ENCODE data around the gene WDR43. TPM values are rescaled to one million over a fixed set of nuclear protein-coding genes. Genes with fewer than 3 reads are reported as not detected.

WDR43 gene
- polyA plus RNA-seq, 3 donors: 47.0 to 56.9 (median 49.0) TPM

DNA sequence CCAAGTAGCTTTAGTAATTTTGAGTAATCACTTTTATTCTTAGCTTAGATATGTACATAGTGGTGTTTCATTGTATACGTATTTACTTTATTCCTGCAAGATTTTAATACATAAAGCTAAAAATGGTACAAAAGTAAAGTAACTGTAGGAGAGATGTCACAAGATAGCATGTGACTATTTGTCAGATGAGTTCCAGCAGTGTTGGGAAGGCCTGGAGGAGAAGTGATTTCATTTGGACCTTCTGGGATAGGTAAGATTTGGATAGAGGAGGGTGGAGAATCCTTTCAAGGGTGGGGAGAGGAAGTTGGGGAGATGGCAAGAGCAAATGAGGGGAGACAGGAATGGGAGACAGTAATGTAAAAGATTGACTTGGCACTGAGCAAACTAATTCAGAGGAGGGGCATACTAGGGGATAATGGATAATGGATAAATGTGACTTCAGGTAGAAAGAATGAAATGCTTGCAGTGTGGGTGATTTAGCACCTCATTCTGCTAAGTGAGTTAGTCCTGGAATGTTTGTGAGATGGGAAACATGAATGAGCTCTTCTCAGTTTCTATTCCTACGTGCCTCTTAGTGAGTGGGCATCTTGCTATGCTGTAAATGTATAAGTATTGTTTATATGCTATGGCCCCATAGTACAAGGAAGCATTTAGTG is 10.5 kb downstream of the WDR43 start:
- DNase-seq (ENCODE audit: extremely low read depth in 1 of 11, low read depth in 9 of 11, low spot score in 4 of 11): no peak

DNA sequence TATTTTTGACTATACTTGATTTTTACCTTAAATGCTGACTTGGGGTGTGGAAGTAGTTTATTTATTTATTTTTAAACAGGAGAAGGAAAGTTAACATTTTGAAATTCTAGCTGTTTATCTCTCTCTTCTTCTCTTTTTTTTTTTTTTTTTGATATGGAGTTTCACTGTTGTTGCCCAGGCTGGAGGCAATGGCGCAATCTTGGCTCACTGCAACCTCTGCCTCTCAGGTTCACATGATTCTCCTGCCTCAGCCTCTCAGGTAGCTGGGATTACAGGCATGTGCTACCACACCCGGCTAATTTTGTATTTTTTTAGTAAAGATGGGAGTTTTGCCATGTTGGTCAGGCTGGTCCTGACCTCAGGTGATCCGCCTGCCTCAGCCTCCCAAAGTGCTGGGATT is 11.1 kb downstream of the WDR43 start:
- DNase-seq (ENCODE audit: extremely low read depth in 1 of 11, low read depth in 9 of 11, low spot score in 4 of 11): no peak

DNA sequence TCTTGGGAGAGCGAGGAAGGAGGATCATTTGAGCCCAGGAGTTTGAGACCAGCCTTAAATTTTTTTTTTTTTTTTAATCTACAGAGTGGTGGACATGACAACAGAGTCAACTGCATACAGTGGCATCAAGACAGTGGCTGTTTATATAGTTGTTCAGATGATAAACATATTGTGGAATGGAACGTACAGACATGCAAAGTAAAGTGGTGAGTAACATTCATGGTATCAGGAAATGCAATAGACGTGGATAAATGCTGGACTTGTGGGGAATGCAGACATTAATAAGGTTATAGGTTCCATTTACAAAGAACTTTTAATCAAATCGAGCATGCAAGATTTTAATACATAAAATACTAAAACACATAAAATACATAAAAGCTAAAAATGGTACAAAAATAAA is 11.9 kb downstream of the WDR43 start:
- no peak for DNase-seq (ENCODE audit: extremely low read depth in 1 of 11, low read depth in 9 of 11, low spot score in 4 of 11)

DNA sequence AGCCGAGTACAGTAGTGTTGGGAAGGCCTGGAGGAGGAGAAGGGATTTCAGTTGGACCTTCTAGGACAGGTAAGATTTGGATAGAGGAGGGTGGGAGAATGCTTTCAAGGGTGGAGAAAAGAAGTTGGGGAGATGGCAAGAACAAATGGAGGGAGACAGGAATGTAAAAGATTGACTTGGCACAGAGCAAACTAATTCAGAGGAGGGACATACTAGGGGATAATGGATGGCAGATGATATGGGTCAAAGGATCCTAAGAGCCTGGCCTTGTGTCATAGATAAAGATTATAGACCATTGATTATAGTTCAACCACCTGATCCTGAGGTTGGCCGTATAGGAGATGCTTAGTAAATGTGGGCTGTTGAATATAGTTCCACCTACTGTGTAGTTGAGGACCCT is 12.4 kb downstream of the WDR43 start:
- no peak for DNase-seq (ENCODE audit: extremely low read depth in 1 of 11, low read depth in 9 of 11, low spot score in 4 of 11)

DNA sequence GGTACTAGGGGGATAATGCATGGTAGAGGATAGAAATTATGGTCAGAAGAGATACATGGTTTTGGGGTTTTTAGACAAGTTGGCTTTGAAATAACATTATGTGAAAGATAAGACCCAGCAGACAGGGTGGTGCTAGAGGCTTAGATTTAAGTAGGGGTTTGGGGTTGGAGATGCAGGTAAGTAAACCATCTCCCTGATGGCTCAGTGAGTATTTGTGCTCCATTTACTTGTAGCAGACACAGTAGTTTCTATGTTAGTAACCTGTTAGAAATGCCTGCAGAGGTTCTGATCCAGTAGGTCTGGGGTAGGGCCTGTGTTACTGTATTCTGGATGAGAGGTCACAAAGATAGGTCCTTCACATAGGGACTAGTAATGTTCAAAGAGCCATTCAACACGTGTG is 13.7 kb downstream of the WDR43 start:
- no peak for DNase-seq (ENCODE audit: extremely low read depth in 1 of 11, low read depth in 9 of 11, low spot score in 4 of 11)

DNA sequence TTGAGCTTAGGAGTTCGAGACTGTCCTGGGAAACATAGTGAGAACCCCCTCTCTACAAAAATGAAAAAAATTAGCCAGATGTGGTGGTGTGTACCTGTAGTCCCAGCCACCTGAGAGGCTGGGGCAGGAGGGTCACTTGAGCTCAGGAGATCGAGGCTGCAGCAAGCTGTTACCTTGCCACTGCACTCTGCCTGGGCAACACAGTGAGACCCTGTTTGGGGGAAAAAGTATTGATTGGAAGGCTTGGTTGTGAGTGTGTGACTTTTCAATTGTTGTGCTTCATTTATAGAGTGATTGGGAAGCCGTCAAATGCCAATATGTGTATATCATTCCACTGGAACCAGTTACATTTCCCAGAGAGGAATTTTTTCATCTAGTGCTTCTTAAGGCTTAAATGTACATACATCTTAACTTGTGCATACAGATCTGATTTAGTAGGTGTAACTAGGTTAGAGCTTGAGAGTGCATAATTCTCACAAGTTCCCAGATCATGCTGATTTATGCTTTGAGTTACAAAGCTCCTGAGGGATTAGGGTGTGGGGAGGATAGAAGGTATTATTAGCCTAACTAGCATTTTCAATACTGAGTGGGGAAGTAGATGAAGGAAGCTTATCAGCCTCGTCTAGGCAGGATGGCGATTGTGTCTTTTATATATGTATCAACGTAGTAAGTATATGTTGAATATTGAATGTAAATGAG is 15.3 kb downstream of the WDR43 start:
- DNase-seq (ENCODE audit: extremely low read depth in 1 of 11, low read depth in 9 of 11, low spot score in 4 of 11): no peak

DNA sequence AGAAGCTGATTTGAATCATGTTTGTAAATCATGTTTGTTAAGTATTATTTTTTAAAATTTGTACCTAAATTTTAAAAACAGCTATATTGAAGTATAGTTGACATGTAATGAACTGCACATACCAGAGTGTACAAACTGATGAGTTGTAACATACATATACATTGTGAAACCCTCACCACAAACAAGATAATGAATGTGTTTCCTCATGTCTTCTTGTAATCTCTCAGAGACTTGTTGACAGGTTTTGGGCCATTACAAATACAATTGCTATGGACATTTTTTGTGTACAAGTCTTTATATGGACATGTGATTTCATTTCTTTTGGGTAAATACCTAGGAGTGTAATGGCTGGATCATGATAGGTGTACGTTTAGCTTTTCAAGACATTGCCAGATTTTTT is 21.5 kb downstream of the WDR43 start:
- DNase-seq (ENCODE audit: extremely low read depth in 1 of 11, low read depth in 9 of 11, low spot score in 4 of 11): no peak

DNA sequence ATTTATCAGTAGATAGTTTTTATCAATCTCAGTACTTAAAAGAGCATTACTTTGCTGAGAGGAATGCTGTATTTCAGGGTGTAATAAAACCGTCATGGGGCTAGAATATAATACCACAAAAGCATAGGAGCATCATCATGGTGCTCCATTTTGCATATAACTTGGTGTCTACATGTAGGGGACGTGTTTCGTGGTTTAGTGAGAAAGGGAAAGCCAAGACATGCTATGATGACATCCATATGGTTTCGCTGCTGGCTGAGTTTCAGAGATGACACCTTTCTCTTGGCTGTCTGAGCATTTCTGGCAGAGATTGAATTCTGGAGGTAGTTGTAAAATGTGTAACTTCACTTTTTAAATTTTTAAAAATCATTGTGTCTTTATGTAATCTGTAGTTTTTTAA is 32.4 kb downstream of the WDR43 start:
- DNase-seq (ENCODE audit: extremely low read depth in 1 of 11, low read depth in 9 of 11, low spot score in 4 of 11): no peak

DNA sequence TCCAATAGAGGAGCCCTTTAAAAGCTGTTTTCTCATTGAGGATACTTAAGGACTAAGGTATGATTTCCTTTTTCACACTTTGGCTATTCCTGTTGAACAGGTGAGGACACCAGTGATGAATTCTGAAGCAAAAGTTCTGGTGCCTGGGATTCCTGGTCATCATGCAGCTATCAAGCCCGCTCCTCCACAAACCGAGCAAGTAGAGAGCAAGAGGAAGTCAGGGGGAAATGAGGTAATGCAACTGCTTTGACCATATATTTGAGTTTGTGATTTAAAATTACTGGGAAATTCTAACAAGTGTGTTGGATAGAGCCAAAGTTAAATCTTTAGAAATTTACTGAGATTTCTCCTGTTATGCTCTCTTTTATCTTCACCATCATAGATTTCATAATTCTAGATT is 33.0 kb downstream of the WDR43 start:
- no peak for DNase-seq (ENCODE audit: extremely low read depth in 1 of 11, low read depth in 9 of 11, low spot score in 4 of 11)

DNA sequence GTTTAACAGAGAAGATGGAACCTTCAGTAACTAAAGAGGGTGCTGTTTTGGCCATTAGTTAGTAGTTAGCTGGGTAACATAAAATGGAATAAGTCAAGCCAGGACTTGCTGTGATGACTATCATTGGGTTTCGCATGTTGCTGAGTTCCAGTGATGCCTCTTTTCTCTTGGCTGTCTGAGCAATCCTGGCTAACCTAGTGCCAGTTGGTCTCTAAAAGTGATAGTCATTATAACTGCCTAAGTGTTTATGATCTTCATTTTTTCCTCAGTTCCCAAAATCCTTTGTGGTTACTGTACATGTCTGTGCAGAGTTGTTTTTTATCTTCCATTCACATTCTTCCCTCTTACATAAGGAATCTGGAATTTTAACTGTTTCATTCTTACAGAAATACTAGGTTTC is 33.4 kb downstream of the WDR43 start:
- DNase-seq (ENCODE audit: extremely low read depth in 1 of 11, low read depth in 9 of 11, low spot score in 4 of 11): no peak

DNA sequence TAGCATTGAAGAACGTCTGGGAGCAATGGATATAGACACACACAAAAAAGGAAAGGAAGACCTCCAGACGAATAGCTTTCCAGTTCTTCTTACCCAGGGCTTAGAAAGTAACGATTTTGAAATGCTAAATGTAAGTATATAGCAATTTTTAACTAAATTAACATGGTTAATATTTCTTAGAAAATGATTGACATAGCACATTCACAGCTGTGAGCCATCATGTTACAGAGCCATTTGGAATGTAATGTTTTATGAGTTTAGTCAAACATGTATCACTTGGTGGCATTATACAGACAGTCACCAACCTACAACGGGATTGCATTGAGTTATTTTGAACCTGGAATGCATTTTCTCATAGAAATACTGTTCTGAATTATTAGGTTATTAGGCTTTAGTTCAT is 35.1 kb downstream of the WDR43 start:
- DNase-seq (ENCODE audit: extremely low read depth in 1 of 11, low read depth in 9 of 11, low spot score in 4 of 11): no peak

DNA sequence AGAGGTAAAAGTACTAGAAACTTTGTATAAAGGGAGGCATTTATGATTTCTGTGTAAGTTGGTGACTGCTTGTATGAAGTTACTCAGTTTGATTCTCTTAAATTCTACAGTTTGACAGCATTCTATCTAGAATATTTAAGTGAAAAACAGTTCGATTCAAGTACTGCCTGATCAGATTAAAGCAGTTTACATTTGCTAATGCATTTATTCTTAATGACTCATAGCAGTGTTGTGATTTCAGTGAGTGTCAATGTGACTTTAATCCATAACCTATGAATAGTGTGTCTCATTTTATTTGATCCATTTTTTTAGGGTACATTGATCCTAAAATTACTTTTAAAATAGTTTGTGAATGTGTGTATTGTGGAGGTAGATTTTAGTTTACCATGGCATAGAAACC is 35.7 kb downstream of the WDR43 start:
- DNase-seq (ENCODE audit: extremely low read depth in 1 of 11, low read depth in 9 of 11, low spot score in 4 of 11): no peak

DNA sequence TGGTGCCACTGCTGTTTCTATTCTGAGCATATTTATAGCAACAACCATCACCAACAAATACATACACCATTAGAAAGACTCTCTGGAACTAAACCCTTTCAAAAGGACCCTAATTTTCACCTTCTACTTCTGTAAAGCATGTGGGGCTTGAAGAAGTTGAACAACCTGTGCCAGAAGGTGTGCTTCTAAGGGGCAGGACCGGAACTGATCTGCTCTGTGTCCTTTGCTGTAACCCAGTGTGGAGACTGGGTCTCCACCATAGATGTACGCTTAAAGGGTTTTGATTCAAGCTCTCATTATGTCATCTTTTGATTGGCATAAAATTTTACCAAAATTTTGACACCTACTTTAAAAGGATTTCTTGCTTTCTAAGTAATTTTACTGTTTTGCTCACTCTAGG is 40.3 kb downstream of the WDR43 start:
- no peak for DNase-seq (ENCODE audit: extremely low read depth in 1 of 11, low read depth in 9 of 11, low spot score in 4 of 11)

DNA sequence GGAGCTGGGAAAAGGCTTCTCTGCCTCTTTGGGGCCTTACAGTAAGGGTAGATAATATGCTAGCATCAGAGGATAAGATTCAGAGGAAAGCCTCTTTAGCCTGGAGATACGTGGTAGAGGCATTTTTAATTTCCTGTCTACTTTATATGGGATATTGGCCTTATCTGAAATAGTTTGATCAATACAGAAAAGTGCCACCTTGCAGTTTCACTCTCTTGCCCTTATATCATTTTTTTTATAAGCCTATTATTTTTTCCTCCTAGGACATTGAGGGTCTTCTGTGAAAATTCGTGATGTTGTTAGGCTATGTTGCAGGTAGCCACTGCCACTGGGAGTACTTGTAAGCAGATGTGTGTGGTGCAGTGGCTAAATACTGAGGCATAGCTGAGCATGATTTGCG is 46.5 kb downstream of the WDR43 start:
- DNase-seq (ENCODE audit: extremely low read depth in 1 of 11, low read depth in 9 of 11, low spot score in 4 of 11): no peak

DNA sequence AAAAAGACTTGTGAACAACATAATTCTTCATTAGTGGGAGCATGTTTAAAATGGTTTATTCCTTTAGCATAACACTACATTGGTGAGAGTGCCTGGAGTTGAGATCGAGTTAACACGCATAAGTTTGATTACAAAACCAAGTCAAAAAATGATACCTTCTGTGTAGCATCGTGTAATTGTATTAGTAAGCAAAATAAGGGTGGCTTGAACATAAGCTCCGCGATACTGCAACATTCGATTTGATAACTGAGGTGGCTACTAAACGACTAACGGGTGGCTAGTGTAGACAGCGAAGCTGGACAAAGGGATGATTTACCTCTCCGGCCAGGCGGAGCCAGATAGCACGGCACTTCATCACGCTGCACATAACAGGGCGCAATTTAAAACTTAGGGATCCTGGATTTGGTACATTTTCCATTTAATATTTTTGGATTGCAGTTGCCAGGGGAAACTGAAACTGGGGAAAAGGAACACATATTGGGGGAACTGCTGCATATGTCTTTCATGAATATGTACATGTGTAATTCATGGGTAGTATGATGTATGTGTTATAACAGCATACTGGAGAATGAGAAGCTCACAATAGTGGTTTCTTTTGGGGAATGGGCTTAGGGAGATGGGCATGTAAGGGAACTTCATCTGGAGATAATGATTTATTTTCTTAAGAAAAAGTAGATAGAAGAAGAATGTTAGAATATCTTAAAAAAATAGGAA is 50.2 kb downstream of the WDR43 start:
- DNase-seq (ENCODE audit: extremely low read depth in 1 of 11, low read depth in 9 of 11, low spot score in 4 of 11): no peak

DNA sequence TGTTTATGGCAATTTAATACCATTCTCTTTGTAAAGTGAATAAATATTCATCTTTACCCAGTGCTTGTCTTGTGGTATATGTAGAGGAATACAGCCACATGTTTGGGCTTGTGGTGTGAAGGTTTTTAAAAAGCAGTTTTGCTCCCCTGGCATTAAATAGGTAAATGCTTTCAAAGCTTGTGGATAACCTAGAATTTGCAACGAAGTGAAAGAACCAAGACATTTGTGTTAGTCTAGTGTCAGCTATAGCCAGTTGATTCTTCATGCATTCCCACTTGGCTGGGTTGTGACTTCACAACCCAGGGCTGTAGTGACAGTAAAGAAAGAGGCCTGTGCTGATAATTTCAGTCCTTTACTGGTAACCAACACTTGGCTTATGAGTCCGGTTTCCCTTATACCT is 53.7 kb downstream of the WDR43 start:
- no peak for DNase-seq (ENCODE audit: extremely low read depth in 1 of 11, low read depth in 9 of 11, low spot score in 4 of 11)

DNA sequence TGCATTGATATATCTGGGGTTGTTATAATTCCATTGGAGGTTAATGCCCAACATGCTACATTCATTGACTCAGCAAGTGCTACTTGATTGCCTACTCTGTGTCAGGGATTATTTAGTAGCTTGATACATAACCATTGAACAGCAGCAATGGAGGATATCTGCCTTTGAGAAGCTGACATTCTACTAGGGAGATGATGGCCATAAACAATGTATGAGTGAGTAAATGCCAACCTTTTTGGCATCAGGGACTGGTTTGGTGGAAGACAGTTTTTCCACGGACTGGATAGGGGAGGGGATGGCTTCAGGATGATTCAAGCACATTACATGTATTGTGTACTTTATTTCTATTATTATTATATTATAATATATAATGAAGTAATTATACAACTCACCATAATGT is 54.7 kb downstream of the WDR43 start:
- DNase-seq (ENCODE audit: extremely low read depth in 1 of 11, low read depth in 9 of 11, low spot score in 4 of 11): no peak

DNA sequence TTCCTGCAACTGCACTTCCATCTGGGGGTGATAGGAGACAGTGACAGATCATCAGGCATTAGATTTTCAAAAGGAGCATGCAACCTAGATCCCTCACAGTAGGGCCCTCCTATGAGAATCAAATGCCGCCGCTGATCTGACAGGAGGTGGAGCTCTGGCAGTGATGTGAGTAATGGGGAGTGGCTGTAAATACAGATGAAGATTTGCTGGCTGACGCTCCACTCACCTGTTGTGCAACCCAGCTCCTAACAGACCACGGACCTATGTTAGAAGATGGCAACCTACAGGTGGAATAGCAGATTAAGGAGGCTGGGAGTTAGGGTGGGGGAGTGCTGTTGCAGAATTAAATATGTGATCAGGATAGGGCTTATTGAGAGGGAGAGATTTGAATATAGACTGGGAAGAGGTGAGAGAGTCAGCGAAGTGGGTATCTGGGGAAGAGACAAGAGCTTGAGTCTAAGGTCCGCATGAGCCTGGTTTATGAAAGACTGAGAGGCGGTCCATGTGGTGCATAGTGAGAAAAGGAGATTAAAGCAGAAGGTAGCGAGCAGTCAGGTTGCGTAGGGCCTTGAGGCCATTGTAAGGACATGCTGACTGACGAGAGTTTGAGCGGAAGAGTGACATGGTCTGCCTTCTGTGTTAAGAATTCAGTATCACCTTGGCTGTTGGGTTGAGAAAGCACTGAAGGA is 55.3 kb downstream of the WDR43 start:
- DNase-seq (ENCODE audit: extremely low read depth in 1 of 11, low read depth in 9 of 11, low spot score in 4 of 11): no peak

DNA sequence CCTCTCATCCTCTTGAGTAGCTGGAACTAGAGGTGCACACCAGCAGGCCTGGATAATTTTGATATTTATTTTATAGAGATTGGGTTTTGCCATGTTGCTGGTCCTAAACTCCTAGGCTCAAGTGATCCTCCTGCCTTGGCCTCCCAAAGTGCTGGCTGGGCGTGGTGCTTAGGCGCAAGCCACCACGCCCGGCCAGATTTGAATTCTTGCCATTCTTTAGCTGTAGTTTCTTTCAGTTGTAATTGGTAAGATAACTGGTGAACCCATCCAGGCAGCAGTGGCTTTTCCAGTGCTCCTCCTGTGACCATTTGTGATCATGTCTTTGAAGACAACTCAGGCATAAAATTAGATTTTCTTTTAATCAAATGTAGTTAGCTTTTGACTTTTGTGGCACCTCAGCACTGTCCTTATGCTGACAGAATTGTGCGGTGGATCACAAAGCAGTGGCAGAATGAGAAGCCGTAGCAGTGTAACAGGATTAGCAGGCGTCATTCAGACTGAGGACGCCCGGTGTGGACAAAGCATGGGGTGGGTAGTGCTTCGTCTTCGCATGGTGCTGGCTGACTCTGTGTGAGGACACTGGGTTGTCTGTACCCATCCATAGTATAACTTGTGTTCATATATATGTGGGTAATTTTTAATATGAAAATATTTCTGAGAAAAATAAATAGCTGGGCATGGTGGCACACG is 56.6 kb downstream of the WDR43 start:
- no peak for DNase-seq (ENCODE audit: extremely low read depth in 1 of 11, low read depth in 9 of 11, low spot score in 4 of 11)

All from renal cortex interstitium (tissue), 11 donors.